HG03378 (cell line): ENCODE results near the gene PYM1.
A peak's percentile ranks its signal among the peaks of the same experiment; 100 is the strongest.
"Not testable (repeated sequence)": the region's sequence is repeated elsewhere in the genome, so short reads cannot be mapped to it uniquely, and the experiment has no call there.

Experiments used
- ATAC-seq: cut with Tn5 transposase; IDR thresholded peaks from one replicate; pipeline ENCODE4 v1.9.1; 2021; ENCODE audit warnings: mild to moderate bottlenecking, moderate library complexity; ENCODE audit not compliant: unreplicated experiment

Gene PYM1

DNA sequence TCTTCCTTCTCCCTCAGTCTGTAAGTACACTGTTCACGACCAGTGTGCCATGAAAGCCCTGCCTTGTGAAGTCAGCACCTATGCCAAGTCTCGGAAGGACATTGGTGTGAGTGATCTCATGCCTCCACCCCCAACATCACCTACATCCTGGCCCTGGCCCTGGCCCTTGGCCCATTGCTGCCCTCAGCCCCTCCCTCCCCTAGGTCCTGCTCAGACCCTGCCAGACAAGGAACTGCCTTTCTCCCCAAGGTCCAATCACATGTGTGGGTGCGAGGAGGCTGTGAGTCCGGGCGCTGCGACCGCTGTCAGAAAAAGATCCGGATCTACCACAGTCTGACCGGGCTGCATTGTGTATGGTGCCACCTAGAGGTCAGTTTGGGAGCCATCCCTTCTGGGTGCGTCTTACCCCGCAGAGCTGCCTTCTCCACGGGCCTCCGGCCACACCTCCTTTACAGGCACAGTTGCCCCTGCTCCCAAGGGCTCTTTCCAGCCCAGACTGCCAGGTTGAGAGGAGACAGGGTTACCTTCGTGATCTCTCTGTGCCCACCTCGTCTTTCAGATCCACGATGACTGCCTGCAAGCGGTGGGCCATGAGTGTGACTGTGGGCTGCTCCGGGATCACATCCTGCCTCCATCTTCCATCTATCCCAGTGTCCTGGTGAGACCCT, 12.5 kb upstream of the PYM1 start:
- ATAC-seq: peak; percentile 94

DNA sequence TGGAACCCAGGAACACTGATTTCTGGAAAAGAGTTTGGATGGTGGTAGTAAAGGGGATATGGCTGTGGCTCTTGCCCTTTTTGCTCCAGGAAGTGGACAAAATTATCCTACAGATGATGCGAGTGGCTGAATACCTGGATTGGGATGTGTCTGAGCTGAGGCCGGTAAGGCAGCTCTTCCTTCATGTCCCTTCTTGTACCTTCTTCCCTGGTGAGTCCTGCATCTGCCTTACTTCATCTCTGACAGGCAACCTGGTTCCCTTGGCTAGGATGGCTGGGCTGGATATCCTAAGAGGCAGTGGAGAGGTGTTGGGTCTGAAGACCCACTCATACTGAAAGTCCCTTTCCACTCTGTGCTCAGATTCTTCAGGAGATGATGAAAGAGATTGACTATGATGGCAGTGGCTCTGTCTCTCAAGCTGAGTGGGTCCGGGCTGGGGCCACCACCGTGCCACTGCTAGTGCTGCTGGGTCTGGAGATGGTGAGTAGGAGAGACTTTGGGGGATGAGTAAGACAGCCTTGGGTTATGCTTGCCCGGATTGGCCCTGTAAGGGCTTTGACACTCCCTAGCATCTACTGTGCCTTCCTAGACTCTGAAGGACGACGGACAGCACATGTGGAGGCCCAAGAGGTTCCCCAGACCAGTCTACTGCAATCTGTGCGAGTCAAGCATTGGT, 11.3 kb upstream of the PYM1 start:
- no peak for ATAC-seq

DNA sequence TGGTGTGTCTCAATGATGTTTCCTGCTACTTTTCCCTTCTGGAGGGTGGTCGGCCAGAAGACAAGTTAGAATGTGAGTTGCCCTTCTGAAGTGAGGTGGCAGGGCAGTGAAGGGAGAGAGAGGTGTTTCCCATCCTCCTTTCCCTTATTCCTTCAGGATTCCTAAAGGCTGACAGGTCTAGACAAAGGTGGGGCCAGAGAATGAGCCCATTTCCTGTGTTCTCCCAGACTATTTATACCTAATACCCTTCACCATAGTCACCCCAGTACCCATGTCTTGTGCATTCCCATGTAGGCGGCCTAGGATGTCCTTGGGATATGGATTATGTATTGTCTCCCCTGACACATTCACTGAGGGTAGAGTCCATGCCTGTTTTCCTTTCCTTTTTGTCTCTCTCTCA, 10.3 kb upstream of the PYM1 start:
- no peak for ATAC-seq

DNA sequence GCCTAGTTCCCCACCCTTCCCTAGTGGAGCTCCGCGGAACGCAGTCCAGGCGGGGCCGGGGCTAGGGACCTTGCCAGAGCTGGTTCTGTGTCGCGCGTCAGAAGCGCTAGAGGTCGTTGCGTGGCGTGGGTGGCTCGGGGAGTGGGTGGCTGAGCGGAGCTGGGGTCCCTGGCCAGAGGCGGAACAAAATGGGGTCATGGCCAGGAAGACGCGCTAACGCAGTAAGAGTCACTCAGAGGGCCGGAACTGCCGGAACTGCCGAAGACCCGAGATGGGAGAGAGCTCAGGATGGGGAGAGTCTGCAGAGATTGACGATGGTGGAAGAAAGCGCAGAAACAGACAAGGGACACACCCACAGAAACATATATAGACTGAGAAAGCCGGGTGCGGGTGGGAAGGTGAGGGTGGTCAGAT, 8.1 kb upstream of the PYM1 start:
- ATAC-seq: no peak

DNA sequence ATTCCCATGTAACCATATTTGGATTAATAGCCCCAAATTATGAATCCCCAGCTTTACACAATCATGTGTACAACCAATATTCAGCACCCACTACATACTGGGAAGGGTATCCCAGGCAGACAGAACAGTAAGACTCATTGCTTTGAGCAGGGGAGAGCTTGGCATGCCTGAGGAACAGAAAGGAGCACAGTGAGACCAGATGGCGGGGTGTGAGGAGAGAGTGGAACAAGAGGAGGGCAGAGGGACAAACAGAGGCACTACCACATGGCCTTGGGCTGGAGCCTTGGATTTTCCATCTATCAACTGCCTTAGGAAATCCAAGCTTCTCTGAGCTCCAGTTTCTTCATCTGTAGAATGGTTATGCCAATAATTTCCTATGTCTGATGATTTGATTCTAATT, 7.1 kb upstream of the PYM1 start:
- no peak for ATAC-seq

DNA sequence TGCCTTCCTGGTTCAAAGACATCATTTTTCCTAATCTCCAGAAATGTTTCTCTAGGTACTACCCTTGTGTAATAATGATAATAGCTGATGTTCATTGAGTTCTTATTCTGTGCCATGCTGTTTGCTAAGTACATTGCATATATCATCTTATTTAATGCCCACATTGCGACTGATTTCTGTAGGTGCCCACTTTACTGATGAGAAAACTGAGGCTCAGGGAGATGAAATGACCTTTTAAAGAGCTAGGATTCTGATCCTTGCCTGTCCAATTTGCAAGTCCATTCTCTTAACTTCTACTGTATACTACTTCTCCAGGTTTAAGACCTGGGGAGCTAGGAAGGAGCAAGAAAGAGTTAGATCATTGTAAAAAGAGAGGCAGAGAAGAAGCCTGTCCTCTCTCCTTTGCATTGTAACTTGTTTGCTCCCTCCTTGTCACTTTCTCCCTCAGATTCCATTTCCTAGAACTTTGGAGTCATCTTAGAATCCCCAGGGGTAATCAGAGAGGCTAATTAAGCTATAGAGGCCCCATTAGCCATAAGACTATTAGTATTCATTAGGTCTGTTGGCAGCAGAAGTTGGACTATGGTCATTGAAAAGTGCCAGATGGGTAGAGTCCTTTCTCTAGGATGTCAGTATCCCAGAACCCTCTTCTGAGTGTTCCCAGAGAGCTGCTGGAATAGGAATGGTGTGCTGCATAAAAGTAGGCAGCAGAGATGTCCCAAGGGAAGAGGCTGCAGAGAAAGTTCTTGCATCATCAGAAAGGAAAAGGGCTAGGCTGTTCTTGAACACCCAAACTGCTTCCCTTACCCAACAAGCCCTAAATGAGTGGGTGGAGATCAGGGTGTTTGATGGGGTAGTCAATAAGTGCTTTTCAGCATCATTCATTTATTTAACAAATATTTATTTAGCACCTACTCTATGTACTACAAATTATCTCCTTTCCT, 6.4 kb upstream of the PYM1 start:
- no peak for ATAC-seq

DNA sequence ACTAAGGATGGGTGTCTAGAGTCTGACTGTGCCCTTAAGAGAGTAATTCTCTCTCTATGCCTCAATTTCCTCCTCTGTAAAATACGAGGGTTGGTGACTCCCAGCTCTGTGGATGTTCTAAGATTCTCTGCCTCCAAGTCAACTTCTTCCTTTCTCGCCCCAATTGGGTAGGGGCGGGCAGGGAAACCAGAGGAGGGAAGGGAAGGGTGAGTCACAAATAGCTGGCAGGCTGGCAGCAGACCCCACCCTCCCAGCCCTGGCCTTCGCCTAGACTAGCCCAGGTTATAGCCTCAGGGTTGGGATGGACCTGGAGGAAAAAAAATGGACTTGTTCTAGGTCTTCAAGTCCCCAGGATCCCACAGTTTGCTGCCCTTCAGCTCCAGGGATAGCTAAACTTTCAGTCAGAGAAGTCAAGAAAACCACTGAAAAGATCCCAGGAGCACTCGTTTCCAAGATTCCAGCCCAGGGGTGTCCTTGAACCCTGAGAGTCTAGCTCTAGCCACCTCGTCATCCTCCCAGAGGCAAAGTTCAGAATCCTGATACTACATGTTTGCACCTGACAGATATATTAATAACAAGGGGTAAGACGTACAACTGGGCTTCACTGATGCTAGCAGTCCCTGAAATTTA, 5.6 kb upstream of the PYM1 start:
- ATAC-seq: no peak

DNA sequence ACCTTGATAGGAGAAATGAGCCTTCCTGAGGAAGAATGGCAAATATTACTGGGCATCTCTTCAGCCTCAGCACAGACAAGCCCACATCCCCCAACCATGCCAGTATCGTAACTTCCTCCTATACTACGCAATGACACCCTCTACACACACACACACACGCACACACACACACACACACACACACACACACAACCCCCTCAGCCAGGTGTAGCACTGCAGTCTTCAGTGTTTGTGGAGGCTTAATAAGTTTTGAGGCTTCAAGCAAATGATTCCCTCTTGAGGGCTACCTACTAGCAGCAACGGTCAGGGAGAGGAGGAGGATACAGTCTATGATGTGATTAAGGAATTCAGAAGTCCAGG, 4.8 kb upstream of the PYM1 start:
- ATAC-seq: no peak

DNA sequence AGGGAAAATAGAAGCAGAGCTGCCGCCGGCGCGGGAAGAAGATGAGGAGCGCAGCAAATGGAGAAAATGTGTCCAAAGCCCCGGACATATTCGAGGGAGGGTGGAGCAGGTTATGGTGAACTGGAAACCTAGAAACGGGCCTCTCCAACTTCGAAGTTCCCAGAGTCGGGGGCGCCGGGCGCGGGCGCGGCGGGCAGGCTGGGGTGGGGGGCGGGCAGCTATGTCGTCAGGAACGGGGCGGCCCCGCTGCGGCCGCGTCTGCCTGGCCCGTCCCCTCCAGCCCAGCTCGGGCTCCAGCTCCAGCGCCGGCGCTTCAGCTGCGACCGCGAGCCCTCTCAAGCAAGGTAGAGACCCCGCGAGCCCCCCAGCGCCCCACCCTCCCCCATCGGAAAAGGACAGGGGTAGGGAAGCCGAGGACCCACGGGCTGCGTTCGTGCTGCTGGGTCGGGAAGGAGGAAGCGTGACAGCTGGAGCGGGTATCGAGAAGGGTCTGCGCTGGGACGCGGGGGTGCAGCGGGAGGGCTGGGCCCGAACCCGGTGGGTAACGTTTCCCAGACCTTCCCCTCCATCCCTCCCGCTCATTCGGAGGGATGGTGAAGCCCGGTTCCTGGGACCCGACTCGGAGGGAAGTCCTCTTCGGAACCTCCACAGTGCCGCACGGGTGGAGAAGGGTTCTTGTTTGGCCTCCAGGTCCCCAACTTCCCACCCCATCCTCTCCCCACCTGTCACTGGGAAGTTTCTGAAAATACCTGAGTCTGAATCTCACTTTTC, 4.3 kb upstream of the PYM1 start:
- no peak for ATAC-seq

DNA sequence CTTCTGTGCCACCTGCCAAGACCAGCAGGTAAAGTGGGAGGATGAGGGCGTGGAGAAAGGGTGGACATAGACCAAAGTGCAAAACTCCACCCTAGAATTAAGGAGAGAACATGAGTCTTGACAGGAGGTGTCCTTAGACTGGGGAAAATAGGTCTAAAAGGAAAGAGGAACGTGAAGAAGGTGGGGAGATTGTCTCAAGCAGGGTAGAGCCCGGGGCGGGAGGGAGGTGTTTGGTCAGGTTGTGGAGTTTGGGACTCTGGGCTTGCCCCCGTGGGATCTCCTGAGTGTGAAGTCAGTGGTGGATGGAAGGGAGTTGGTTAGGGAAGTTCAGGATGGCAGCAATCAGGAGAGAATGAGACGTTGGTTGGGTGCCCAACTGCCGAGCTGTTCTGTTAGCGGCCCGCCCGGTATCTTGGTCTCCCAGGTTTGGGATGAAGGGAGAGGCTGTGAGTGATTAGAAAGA, 3.7 kb upstream of the PYM1 start:
- no peak for ATAC-seq

DNA sequence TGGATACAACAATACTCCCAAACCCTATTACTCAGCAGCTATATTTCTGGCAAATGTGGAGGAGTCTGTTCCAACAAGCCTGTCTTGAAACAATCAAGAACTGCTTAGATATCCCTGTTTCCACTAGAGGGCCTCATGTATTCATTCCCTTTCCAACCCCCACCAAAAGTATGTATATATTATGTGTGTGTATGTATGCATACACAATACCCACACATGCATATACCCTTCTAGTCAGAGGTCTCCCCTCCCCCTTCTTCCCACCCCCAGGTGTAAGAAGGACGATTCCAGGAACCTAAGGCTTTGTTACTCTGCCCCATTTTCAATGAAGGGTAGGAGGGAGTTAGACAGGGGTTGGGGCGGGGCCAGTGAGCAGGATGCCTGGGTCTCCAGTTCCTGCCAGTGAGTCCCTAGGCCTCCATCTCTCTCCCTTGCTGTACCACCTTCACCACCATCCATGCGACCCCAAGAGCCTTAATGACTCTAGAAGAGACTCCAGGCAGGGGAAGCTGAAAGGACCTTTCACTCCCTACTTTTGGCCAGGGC, 3.1 kb upstream of the PYM1 start, which contains the start of gene DGKA:
TSS of gene DGKA (plus strand) at position 392 of the 546 bp plus-strand sequence. CDS start 5,342 bp downstream, outside the sequence.
- peak; percentile 28 for ATAC-seq

DNA sequence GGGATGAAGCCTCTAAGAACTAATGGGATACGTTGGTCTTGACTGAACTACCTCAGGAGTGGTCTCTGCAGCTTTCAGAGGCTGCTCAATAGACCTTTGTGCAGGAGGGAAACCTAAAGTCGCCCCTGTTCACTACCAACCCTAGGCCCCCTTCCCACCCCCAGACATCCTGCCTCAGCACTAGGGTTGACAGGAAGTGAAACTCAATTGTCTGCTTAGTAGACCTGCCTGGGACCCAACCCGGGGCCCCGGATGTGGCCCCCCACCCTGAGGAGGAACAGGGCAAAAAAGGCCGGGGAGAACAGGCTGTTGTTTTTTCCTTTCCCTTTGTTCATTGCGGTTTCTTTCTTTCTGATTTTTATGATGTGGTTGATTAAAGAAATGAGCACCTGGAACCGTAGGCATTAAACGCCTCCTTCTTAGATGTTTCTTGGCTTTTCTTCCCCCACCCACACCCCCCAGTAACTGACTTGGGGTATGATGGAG, 1.7 kb upstream of the PYM1 start:
- ATAC-seq: peak; percentile 38

DNA sequence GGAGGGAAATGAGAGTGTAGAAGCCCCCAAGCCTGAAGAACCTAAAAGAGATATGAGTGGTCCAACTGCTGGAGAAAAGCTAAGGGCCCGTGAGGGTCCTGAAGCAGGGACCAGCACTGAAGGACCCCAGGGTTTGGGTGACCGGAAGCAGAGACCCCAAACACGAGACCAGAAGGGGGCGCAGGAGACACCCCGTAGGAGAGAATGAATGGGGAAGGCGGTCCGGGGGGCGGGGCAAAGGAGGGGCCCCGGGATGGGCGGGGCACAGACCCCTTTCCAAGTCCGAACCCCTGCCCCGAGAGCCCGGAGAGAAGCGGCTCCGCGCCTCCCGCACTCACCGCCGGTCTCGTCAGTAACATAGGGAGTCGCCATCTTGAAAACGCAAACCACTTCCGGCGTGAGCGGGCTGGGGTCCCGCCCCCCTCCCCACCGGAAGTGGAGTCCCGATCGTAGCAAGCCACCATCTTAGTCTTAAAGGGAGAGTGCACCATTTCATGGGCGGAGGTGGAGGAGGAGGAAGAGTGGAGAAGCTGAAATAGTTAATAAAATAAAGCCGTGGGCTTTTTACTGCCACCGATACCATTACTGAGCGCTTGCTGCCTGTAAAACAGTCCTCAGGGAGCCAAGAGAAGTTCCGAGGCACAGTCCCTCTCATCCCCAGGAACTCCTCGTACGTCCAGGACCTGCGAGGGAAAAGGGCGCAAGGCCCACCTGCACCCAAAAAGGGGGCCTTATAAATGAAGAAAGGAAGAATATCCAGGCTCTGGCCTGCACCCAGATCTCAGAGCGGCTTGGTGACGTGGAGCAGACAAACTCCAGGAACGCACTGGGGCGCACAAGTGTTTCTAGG, 731 bp downstream of the PYM1 start:
- peak; percentile 43 for ATAC-seq

DNA sequence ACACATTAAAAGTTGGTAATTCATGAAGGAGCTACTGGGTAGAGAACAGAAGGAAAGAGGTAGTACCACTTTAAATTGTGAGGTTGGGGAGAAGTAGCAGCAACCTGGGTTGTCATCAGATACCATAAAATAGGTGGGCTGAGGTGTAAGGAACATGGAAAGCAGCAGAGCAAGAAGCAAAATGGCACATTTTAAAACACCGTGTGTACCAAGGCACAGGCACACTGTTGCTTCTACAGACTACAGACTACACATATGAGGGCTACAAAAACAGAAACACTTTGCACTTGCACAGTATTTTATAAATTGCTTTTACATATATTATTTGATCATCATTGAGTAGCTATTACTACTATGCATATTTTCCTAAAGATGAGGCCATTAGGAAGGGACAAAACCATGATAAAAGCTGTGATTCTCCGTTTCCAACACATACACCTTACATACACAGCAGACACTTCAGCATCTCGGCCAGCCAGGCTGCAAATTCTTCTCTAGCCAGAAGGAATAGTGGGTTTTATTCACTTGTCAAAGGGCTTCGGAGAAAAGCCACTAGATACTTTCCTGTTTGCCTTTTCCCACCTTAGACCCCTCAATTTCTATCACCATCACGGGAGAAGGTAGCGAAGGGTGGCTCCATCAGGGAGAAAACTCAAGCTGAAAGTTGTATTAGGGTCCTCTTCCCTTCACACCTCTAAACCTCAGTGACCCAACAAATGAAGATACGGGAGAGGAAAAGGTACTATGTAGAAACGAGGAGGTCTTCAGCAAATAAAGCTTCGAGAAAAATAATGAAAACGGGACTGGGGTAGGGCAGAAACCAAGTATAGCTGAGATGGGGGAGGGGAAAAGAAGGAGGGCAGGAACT, 1.6 kb downstream of the PYM1 start:
- ATAC-seq: no peak

DNA sequence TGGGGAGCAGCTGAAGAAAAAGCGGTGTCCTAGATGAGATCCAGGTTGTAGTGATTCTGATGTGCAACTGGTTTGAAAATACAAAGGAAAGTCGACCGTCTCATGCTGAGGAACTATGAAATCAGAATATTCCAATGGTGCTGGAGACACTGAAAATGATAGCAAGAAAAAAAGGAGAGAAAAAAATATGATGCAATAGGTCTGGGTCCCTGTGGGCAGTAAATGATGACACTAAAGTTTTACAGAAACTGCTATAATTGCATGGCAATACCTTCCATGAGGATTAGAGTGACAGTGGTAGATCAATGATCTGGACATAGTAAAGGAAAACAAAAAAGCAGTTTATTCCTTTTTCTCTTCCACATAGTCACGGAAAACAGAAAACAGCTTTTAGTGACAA, 2.3 kb downstream of the PYM1 start:
- ATAC-seq: no peak

DNA sequence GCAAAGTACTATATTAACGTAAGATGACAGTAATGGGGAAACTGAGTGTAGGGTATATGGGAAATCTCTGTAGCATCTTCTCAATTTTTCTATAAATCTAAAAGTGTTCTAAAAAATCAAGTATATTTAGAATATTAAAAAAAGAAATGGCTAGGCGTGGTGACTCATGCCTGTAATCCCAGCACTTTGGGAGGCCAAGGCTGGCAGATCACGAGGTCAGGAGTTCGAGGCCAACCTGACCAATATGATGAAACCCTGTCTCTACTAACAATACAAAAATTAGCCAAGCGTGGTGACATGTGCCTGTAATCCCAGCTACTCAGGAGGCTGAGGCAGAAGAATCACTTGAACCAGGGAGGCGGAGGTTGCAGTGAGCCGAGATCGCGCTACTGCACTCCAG, 4.0 kb downstream of the PYM1 start:
- not testable (repeated sequence) for ATAC-seq

DNA sequence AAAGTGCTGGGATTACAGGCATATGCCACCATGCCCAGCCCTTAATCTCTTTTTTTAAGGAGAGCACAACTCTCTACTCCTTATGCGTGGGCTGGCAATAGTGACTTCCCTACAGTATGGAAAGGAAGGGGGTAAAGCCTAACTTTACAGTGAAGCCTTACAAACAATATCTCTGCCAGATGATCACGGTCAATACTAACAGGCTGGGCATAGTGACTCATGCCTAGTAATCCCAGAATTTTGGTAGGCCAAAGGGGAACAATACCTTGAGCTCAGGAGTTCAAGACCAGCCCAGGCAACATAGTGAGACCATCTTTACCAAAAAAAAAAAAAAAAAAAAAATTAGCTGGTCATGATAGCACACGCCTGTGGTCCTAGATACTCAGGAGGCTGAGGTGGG, 5.6 kb downstream of the PYM1 start:
- ATAC-seq: no peak

DNA sequence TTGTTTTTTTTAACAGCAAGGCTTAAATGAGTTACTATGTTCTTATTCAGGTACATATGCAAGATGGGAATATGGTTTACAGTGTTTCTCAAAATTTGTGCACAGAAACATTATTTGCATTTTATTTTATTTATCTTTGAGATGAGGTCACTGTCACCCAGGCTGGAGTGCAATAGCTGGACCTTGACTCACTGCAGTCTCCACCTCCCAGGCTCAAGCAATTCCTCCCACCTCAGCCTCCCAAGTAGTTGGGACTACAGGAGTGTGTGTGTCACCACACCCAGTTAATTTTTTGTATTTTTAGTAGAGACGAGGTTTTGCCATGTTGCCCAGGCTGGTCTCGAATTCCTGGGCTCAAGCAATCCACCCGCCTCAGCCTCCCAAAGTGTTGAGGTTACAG, 8.7 kb downstream of the PYM1 start:
- not testable (repeated sequence) for ATAC-seq
